K562 (cell line): ENCODE data around the gene TAP2. TPM values are rescaled to one million over a fixed set of nuclear protein-coding genes. Genes with fewer than 3 reads are reported as not detected.

ENCODE experiments used
- CHD2 ChIP-seq: IDR thresholded peaks from 2 replicates; pipeline ENCODE4 v1.6.1; 2011; ENCODE audit warnings: low read depth, low read length
- EGR1 ChIP-seq: fragments of 450-650 bp; conservative IDR thresholded peaks from 2 replicates; pipeline ENCODE4 v1.6.1; 2017; ENCODE audit warnings: mild to moderate bottlenecking
- ESRRB ChIP-seq: fragments of 250-450 bp; sonication (Bioruptor Pico); IDR thresholded peaks from 2 replicates; pipeline ENCODE4 v1.5.0; 2020; ENCODE audit warnings: mild to moderate bottlenecking, moderate library complexity, borderline replicate concordance
- LEF1 ChIP-seq: fragments of 450-650 bp; IDR thresholded peaks from 2 replicates; pipeline ENCODE4 v1.6.1; 2016; ENCODE audit warnings: mild to moderate bottlenecking
- MNT ChIP-seq, 2 experiments: fragments of 450-650 bp; conservative IDR thresholded peaks; 2 replicates each; pipeline ENCODE4 v1.6.1; 2017; ENCODE audit warnings: mild to moderate bottlenecking in 2 of 2, moderate library complexity in 2 of 2
- OTX1 ChIP-seq: fragments of 450-650 bp; formaldehyde crosslinking; IDR thresholded peaks from 2 replicates; pipeline ENCODE4 v1.4.0; 2022; ENCODE audit warnings: mild to moderate bottlenecking
- PCBP1 ChIP-seq: fragments of 200-400 bp; formaldehyde crosslinking; IDR thresholded peaks from 2 replicates; pipeline ENCODE4 v1.6.1; 2018; ENCODE audit warnings: mild to moderate bottlenecking, low read depth, low read length; ENCODE audit not compliant: poor library complexity, severe bottlenecking
- RREB1 ChIP-seq: fragments of 250-450 bp; sonication (Bioruptor Pico); IDR thresholded peaks from 2 replicates; pipeline ENCODE4 v1.4.0; 2020
- SIN3A ChIP-seq, 2 experiments: fragments of 150-350 bp in 1 of 2; IDR thresholded peaks; 2 replicates each; pipeline ENCODE4 v1.6.1; 2011 to 2016; ENCODE audit warnings: borderline replicate concordance in 2 of 2, low read depth in 2 of 2, low read length in 2 of 2, mild to moderate bottlenecking in 2 of 2, moderate library complexity in 2 of 2; ENCODE audit not compliant: control insufficient read depth in 1 of 2
- SMARCA5 ChIP-seq: fragments of 450-650 bp; IDR thresholded peaks from 2 replicates; pipeline ENCODE4 v1.6.1; 2016
- SPI1 ChIP-seq: IDR thresholded peaks from 2 replicates; pipeline ENCODE4 v1.6.1; 2011; ENCODE audit warnings: low read depth, low read length, control low read depth, borderline replicate concordance
- TCF7L2 ChIP-seq: fragments of 150-350 bp; IDR thresholded peaks from 2 replicates; pipeline ENCODE4 v1.6.1; 2016; ENCODE audit warnings: low read depth, mild to moderate bottlenecking, low read length, moderate library complexity
- XRCC3 ChIP-seq: fragments of 450-650 bp; IDR thresholded peaks from 2 replicates; pipeline ENCODE4 v1.6.1; 2017; ENCODE audit warnings: mild to moderate bottlenecking, moderate library complexity
- ZNF224 ChIP-seq: sonication (generic); formaldehyde crosslinking; IDR thresholded peaks from 2 replicates; pipeline ENCODE4 v1.8.0; 2022; ENCODE audit warnings: mild to moderate bottlenecking, missing genetic modification reagents
- polyA plus RNA-seq, 8 experiments: library from polyadenylated mRNA; depleted of rRNA in 4 of 8; stranded (reverse) in 5 of 8; unstranded in 3 of 8; fragments of >200 nt; fragmentation: Nextera tagmentation in 2 of 8; fragmentation: Illumina TruSeq in 1 of 8; extraction: Ambion mirVana in 2 of 8; extraction: Trizol in 1 of 8; gene quantifications; 2 replicates each; pipeline versions ENCODE4 v1.2.1 to v1.2.3, GENCODE V29; 2011 to 2014; ENCODE audit warnings: inconsistent platforms in 1 of 8, missing spikeins in 1 of 8
- total RNA-seq, 7 experiments: library from RNA; depleted of rRNA in 6 of 7; stranded (reverse); fragments of >200 nt in 6 of 7; fragmentation: Illumina TruSeq in 2 of 7; extraction: Trizol in 2 of 7; gene quantifications; 2 replicates each; pipeline versions ENCODE4 v1.2.1 to v1.2.3, GENCODE V29; 2011 to 2021; ENCODE audit warnings: low replicate concordance in 1 of 7
- TF ChIP-seq, protein P1 (sequence below): fragments of 250-450 bp; sonication (Bioruptor Pico); IDR thresholded peaks from 2 replicates; pipeline ENCODE4 v1.8.0; 2022; ENCODE audit warnings: moderate library complexity, mild to moderate bottlenecking, inconsistent platforms
- TF ChIP-seq, protein P2 (sequence below): fragments of 450-650 bp; IDR thresholded peaks from 2 replicates; pipeline ENCODE4 v1.6.1; 2016; ENCODE audit warnings: mild to moderate bottlenecking

Gene TAP2
- total and polyA plus RNA-seq, 9 of the 15 experiments (the other 6 are each of a cell fraction or from before 2014, with no cell fraction given), result 2.0 to 53.5 (median 19.6) TPM

- 0 out of 2 replicates have a peak, but pooled peaks have one; percentile 11 for TF ChIP-seq CHD2
- TF ChIP-seq ESRRB (CRISPR knock-in tag), result no peak
- TF ChIP-seq SMARCA5, result no peak
- TF ChIP-seq PCBP1, result no peak
- TF ChIP-seq EGR1, result no peak
- TF ChIP-seq SIN3A (IDR thresholded peaks at IDR 0.05; ENCODE audit: borderline replicate concordance in 2 of 2, control insufficient read depth in 1 of 2, low read depth in 2 of 2, low read length in 2 of 2), result peak; percentile 71 to 77; a peak in 2 of 4 replicates
- TF ChIP-seq TCF7L2, result no peak
- peak; percentile 60 to 78; a peak in 3 of 4 replicates for TF ChIP-seq MNT (conservative IDR thresholded peaks at IDR 0.05)
- no peak for TF ChIP-seq ZNF224 (CRISPR knock-in tag)
- TF ChIP-seq LEF1, result no peak
- TF ChIP-seq OTX1 (CRISPR knock-in tag), result no peak
- TF ChIP-seq, protein P1, sequence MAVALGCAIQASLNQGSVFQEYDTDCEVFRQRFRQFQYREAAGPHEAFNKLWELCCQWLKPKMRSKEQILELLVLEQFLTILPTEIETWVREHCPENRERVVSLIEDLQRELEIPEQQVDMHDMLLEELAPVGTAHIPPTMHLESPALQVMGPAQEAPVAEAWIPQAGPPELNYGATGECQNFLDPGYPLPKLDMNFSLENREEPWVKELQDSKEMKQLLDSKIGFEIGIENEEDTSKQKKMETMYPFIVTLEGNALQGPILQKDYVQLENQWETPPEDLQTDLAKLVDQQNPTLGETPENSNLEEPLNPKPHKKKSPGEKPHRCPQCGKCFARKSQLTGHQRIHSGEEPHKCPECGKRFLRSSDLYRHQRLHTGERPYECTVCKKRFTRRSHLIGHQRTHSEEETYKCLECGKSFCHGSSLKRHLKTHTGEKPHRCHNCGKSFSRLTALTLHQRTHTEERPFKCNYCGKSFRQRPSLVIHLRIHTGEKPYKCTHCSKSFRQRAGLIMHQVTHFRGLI (CRISPR knock-in tag), result no peak
- TF ChIP-seq RREB1, result 0 out of 2 replicates have a peak, but pooled peaks have one; percentile 45
- peak; percentile 58 for TF ChIP-seq SPI1
- TF ChIP-seq, protein P2, sequence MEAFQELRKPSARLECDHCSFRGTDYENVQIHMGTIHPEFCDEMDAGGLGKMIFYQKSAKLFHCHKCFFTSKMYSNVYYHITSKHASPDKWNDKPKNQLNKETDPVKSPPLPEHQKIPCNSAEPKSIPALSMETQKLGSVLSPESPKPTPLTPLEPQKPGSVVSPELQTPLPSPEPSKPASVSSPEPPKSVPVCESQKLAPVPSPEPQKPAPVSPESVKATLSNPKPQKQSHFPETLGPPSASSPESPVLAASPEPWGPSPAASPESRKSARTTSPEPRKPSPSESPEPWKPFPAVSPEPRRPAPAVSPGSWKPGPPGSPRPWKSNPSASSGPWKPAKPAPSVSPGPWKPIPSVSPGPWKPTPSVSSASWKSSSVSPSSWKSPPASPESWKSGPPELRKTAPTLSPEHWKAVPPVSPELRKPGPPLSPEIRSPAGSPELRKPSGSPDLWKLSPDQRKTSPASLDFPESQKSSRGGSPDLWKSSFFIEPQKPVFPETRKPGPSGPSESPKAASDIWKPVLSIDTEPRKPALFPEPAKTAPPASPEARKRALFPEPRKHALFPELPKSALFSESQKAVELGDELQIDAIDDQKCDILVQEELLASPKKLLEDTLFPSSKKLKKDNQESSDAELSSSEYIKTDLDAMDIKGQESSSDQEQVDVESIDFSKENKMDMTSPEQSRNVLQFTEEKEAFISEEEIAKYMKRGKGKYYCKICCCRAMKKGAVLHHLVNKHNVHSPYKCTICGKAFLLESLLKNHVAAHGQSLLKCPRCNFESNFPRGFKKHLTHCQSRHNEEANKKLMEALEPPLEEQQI, result no peak
- TF ChIP-seq XRCC3, result no peak
Observed at GRCh38 chr6:32838114-32838958, at the start of gene TAP2 (continued).
